ENCODE results near the gene KPNA6. TPM values are rescaled to one million over a fixed set of nuclear protein-coding genes. Genes with fewer than 3 reads are reported as not detected.

KPNA6 gene
- total and polyA plus RNA-seq, 2 donors (not counting 3 experiments of a cell fraction or from before 2014, with no cell fraction given) = 22.1 to 85.6 TPM

GRCh38 chr1:32215629-32216480 lies 108.0 kb downstream of the KPNA6 start:
- TF ChIP-seq MYC (IDR thresholded peaks at IDR 0.05; ENCODE audit: low read depth, low read length) = no peak
- no peak for TF ChIP-seq GATA2 (IDR thresholded peaks at IDR 0.05; ENCODE audit: insufficient read depth, insufficient read length, low read depth, low read length)
- no peak for TF ChIP-seq FOS (IDR thresholded peaks at IDR 0.05; ENCODE audit: borderline replicate concordance, insufficient read depth, low read length)
- peak; percentile 84 to 89 for TF ChIP-seq CTCF (IDR thresholded peaks at IDR 0.05; ENCODE audit: extremely low read depth in 1 of 2, insufficient read depth in 1 of 2, low read depth in 1 of 2, low read length in 2 of 2)
- no peak for TF ChIP-seq POLR2AphosphoS5 (IDR thresholded peaks at IDR 0.05; ENCODE audit: insufficient read depth, low read depth, low read length)
- no peak for TF ChIP-seq MAX (IDR thresholded peaks at IDR 0.05; ENCODE audit: insufficient read depth, insufficient read length)
- POLR2A ChIA-PET = interaction anchor here (0.8 to 2.1 kb wide), 4 partner anchors 10 to 120 kb away, joined by 3 to 17 read pairs (median 4); partner anchors contain the start of gene MARCKSL1
- H2AFZ ChIP-seq (ENCODE audit: low read depth, low read length) = no peak overlapping the region
- DNase-seq (ENCODE audit: low read depth, low spot score) (peak; percentile 60), FAIRE-seq (peak; percentile 87)
- H3K79me2 ChIP-seq (ENCODE audit: control insufficient read depth, insufficient read depth, low read length) = no peaks in the 10 kb centered on the region
- H3K4me1 ChIP-seq (ENCODE audit: control insufficient read depth, extremely low read depth, insufficient read depth, low read length) = peaks cover 3% of the 10 kb centered on the region
- no peak overlapping the region for H3K9ac ChIP-seq (replicated peaks; ENCODE audit: extremely low read depth, insufficient read depth, low read length)
- no TSS peak for BruUV-seq (replicated peaks)
- no peaks in the 10 kb centered on the region for H3K27me3 ChIP-seq (ENCODE audit: control insufficient read depth in 2 of 2, insufficient read depth in 2 of 2, low read length in 2 of 2)
- dilution Hi-C loops (cut with MboI; ENCODE audit: extremely low pct_ligation_motif_present, low sequenced_read_pairs) (no loop called here), intact Hi-C loops (cut with micrococcal nuclease) (loop anchor here (1.0 to 5.0 kb wide), 3 partner anchors 100 to 198 kb away; partner anchors contain the start of genes FAM229A and TSSK3)
- H3K4me2 ChIP-seq (ENCODE audit: insufficient read depth, low read length) = no peak overlapping the region
- no peaks in the 10 kb centered on the region for H3K9me3 ChIP-seq (replicated peaks; ENCODE audit: control insufficient read depth, insufficient read depth, low read length)
- no peaks in the 10 kb centered on the region for H3K9me1 ChIP-seq (replicated peaks; ENCODE audit: control insufficient read depth, extremely low read depth, insufficient read depth, low read length)
- H3K4me3 ChIP-seq (replicated peaks in 1 of 3; ENCODE audit: insufficient read depth in 1 of 3, low read depth in 1 of 3, low read length in 3 of 3) = no peak overlapping the region
- H4K20me1 ChIP-seq (replicated peaks; ENCODE audit: control insufficient read depth, extremely low read depth, insufficient read depth, low read length) = no peaks in the 10 kb centered on the region
- no peak overlapping the region for H3K27ac ChIP-seq (ENCODE audit: insufficient read depth, low read depth, low read length)
- CTCF ChIA-PET = interaction anchor here (0.8 to 3.5 kb wide), 48 partner anchors 8 to 432 kb away, joined by 3 to 78 read pairs (median 6); partner anchors contain the start of genes BSDC1, CCDC28B, FAM167B and FAM229A
- H3K36me3 ChIP-seq (ENCODE audit: control insufficient read depth in 2 of 2, extremely low read depth in 1 of 2, insufficient read depth in 2 of 2, low read length in 2 of 2) = peaks cover 0 to 19% of the 10 kb centered on the region in 2 experiments

Data from endothelial cell of umbilical vein (primary cell).